HepG2 (cell line): ENCODE data around the gene DDAH1. TPM values are rescaled to one million over a fixed set of nuclear protein-coding genes. Genes with fewer than 3 reads are reported as not detected.

Experiments used
- ATAC-seq: fragments of 200-7000 bp; cut with Tn5 transposase; 3 replicates; pipeline ENCODE4 v1.9.1; 2020; ENCODE audit warnings: mild to moderate bottlenecking, moderate library complexity
- BruUV-seq: library from RNA; stranded (reverse); fragments of 400-500 nt; replicated peaks from 2 replicates; lab custom pipeline; 2021; lab: Mats Ljungman, UMichigan
- CTCF ChIA-PET: fragments of 300-600 bp; formaldehyde crosslinking; extraction: SDS; loops from one replicate; lab custom pipeline; 2021; ENCODE audit warnings: low total read pairs, inconsistent platforms, low intra/inter-chr PET ratio; lab: Yijun Ruan, JAX
- POLR2A ChIA-PET: fragments of 350-600 bp; sonication (Branson Sonifier 250); formaldehyde crosslinking; loops from one replicate; lab custom pipeline; 2020; ENCODE audit warnings: antibody characterized with exemption, inconsistent platforms; lab: Yijun Ruan, JAX
- DNase-seq: peaks from one replicate; pipeline ENCODE4 v3.0.0-alpha.2; 2015; ENCODE audit warnings: low spot score
- FAIRE-seq: peaks from 3 replicates; lab custom pipeline; 2011; peaks lifted over from hg19 to GRCh38; lab: Jason Lieb, UNC
- H2AFZ ChIP-seq: one replicate; pipeline ENCODE4 v1.6.1; 2011; ENCODE audit warnings: low read length, inconsistent platforms
- H3K27ac ChIP-seq: fragments of 300-600 bp; 3 replicates; pipeline ENCODE4 v1.8.0; 2011; ENCODE audit warnings: mixed run types, mild to moderate bottlenecking, mixed read lengths, low read length, inconsistent platforms; ENCODE audit not compliant: insufficient read depth; ENCODE audit errors: extremely low read length
- H3K27me3 ChIP-seq, 2 experiments: fragments of 200-600 bp in 1 of 2; 2 replicates in 1 of 2; 3 replicates in 1 of 2; pipeline versions ENCODE4 v1.6.0 to v1.8.0; 2011; ENCODE audit warnings: low read length in 2 of 2, mild to moderate bottlenecking in 2 of 2, moderate library complexity in 2 of 2, inconsistent platforms in 1 of 2; ENCODE audit not compliant: insufficient read depth in 2 of 2, control insufficient read depth in 1 of 2
- H3K36me3 ChIP-seq, 2 experiments: fragments of 200-600 bp in 1 of 2; replicated peaks in 1 of 2; 2 replicates in 1 of 2; 3 replicates in 1 of 2; pipeline versions ENCODE4 v1.5.1 to v1.8.0; 2011; ENCODE audit warnings: low read length in 2 of 2, inconsistent platforms in 1 of 2; ENCODE audit not compliant: insufficient read depth in 2 of 2, control insufficient read depth in 1 of 2
- H3K4me1 ChIP-seq: 2 replicates; pipeline ENCODE4 v1.5.1; 2012; ENCODE audit warnings: low read length, inconsistent platforms; ENCODE audit not compliant: insufficient read depth
- H3K4me2 ChIP-seq: 2 replicates; pipeline ENCODE4 v1.6.0; 2011; ENCODE audit warnings: low read depth, low read length, inconsistent platforms
- H3K4me3 ChIP-seq, 3 experiments: fragments of 200-600 bp in 1 of 3; sonication (generic), shearing (Covaris generic) in 1 of 3; replicated peaks in 1 of 3; 2 replicates each; pipeline ENCODE4 v1.5.1; 2011 to 2016; ENCODE audit warnings: low read length in 3 of 3, inconsistent platforms in 2 of 3, low read depth in 2 of 3, mild to moderate bottlenecking in 2 of 3, control low read depth in 1 of 3, mixed read lengths in 1 of 3; ENCODE audit not compliant: insufficient read depth in 1 of 3
- H3K79me2 ChIP-seq: one replicate; pipeline ENCODE4 v1.6.1; 2011; ENCODE audit warnings: low read length, inconsistent platforms; ENCODE audit not compliant: insufficient read depth
- H3K9ac ChIP-seq: 2 replicates; pipeline ENCODE4 v1.6.0; 2011; ENCODE audit warnings: mild to moderate bottlenecking, low read depth, low read length, inconsistent platforms; ENCODE audit not compliant: insufficient read depth
- H3K9me3 ChIP-seq: 2 replicates; pipeline ENCODE4 v1.5.1; 2012; ENCODE audit warnings: mild to moderate bottlenecking, low read length
- H4K20me1 ChIP-seq: 2 replicates; pipeline ENCODE4 v1.6.0; 2011; ENCODE audit warnings: inconsistent platforms, mild to moderate bottlenecking, low read length, moderate library complexity; ENCODE audit not compliant: insufficient read depth
- AKNA ChIP-seq: sonication (generic); formaldehyde crosslinking; IDR thresholded peaks from 2 replicates; pipeline ENCODE4 v1.4.0; 2020; ENCODE audit warnings: missing genetic modification reagents, borderline replicate concordance
- FOXO4 ChIP-seq: sonication (generic); formaldehyde crosslinking; conservative IDR thresholded peaks from 2 replicates; pipeline ENCODE4 v1.8.1; 2023; ENCODE audit warnings: missing genetic modification reagents
- HCFC1 ChIP-seq: fragments of 150-350 bp; IDR thresholded peaks from 2 replicates; pipeline ENCODE4 v1.6.1; 2014; ENCODE audit warnings: low read depth, low read length
- HNRNPLL ChIP-seq: fragments of 200-400 bp; formaldehyde crosslinking; IDR thresholded peaks from 2 replicates; pipeline ENCODE4 v1.6.1; 2017; ENCODE audit warnings: mild to moderate bottlenecking, low read depth, low read length; ENCODE audit not compliant: poor library complexity, severe bottlenecking
- IRF9 ChIP-seq: sonication (generic); formaldehyde crosslinking; IDR thresholded peaks from 2 replicates; pipeline ENCODE4 v1.8.0; 2022; ENCODE audit warnings: missing genetic modification reagents, mild to moderate bottlenecking, borderline replicate concordance
- NPAS2 ChIP-seq: sonication (generic); formaldehyde crosslinking; IDR thresholded peaks from 2 replicates; pipeline ENCODE4 v1.8.0; 2022; ENCODE audit warnings: mild to moderate bottlenecking, missing genetic modification reagents, borderline replicate concordance
- PHF21A ChIP-seq: sonication (generic); formaldehyde crosslinking; IDR thresholded peaks from 2 replicates; pipeline ENCODE4 v1.5.0; 2020; ENCODE audit warnings: mild to moderate bottlenecking, missing genetic modification reagents
- POLR2A ChIP-seq, 2 experiments: IDR thresholded peaks; 2 replicates each; pipeline ENCODE4 v1.6.1; 2011; ENCODE audit warnings: low read depth in 2 of 2, low read length in 2 of 2, mild to moderate bottlenecking in 1 of 2, moderate library complexity in 1 of 2; ENCODE audit not compliant: insufficient read depth in 1 of 2
- POLR2AphosphoS5 ChIP-seq: IDR thresholded peaks from 2 replicates; pipeline ENCODE4 v1.6.1; 2012; ENCODE audit warnings: low read depth, low read length
- SMAD9 ChIP-seq: sonication (generic); formaldehyde crosslinking; IDR thresholded peaks from 2 replicates; pipeline ENCODE4 v1.5.1; 2020; ENCODE audit warnings: mild to moderate bottlenecking, missing genetic modification reagents
- ZNF138 ChIP-seq: sonication (generic); formaldehyde crosslinking; IDR thresholded peaks from 2 replicates; pipeline ENCODE4 v1.5.0; 2020; ENCODE audit warnings: mild to moderate bottlenecking, low read depth, missing genetic modification reagents
- ZNF234 ChIP-seq: sonication (generic); formaldehyde crosslinking; conservative IDR thresholded peaks from 2 replicates; pipeline ENCODE4 v1.5.1; 2020; ENCODE audit warnings: mild to moderate bottlenecking, missing genetic modification reagents
- ZNF251 ChIP-seq: sonication (generic); formaldehyde crosslinking; IDR thresholded peaks from 2 replicates; pipeline ENCODE4 v1.9.0; 2021; ENCODE audit warnings: mild to moderate bottlenecking, missing genetic modification reagents
- ZNF724P ChIP-seq: sonication (generic); formaldehyde crosslinking; IDR thresholded peaks from 2 replicates; pipeline ENCODE4 v1.8.0; 2022; ENCODE audit warnings: missing genetic modification reagents, borderline replicate concordance
- ZNF740 ChIP-seq: sonication (generic); formaldehyde crosslinking; IDR thresholded peaks from 2 replicates; pipeline ENCODE4 v1.4.0; 2020; ENCODE audit warnings: missing genetic modification reagents
- ZNF790 ChIP-seq: sonication (generic); formaldehyde crosslinking; IDR thresholded peaks from 2 replicates; pipeline ENCODE4 v1.8.0; 2022; ENCODE audit warnings: missing genetic modification reagents, mild to moderate bottlenecking, borderline replicate concordance
- ZSCAN20 ChIP-seq: sonication (generic); formaldehyde crosslinking; IDR thresholded peaks from 2 replicates; pipeline ENCODE4 v1.4.0; 2020; ENCODE audit warnings: missing genetic modification reagents, mild to moderate bottlenecking, borderline replicate concordance
- ZZZ3 ChIP-seq: sonication (generic); formaldehyde crosslinking; IDR thresholded peaks from 2 replicates; pipeline ENCODE4 v1.4.0; 2020; ENCODE audit warnings: missing genetic modification reagents, mild to moderate bottlenecking, borderline replicate concordance
- WGBS: methylation state at CpG from one replicate; pipeline ENCODE4 v1.1.6; 2017; ENCODE audit warnings: low lambda C conversion rate; 5-methylcytosine and 5-hydroxymethylcytosine counted together
- in situ Hi-C: cut with HindIII; loops from 2 replicates; pipeline ENCODE4 v1.10.0; 2017; ENCODE audit warnings: low pct_unique_long_range_greater_than_20kb; ENCODE audit not compliant: extremely low pct_ligation_motif_present
- intact Hi-C: fragments of 100-400 bp; cut with micrococcal nuclease; formaldehyde crosslinking; loops from one replicate; pipeline ENCODE4 v1.10.0; 2022; ENCODE audit not compliant: unreplicated experiment
- polyA plus RNA-seq, 8 experiments: library from polyadenylated mRNA; depleted of rRNA in 3 of 8; stranded (reverse) in 7 of 8; unstranded in 1 of 8; fragments of >200 nt; fragmentation: Illumina TruSeq in 4 of 8; extraction: Trizol in 4 of 8; gene quantifications; 2 replicates each; pipeline versions ENCODE4 v1.2.1 to v1.2.3, GENCODE V29; 2011 to 2016; ENCODE audit warnings: low read depth in 4 of 8, missing spikeins in 1 of 8, mixed read lengths in 1 of 8; ENCODE audit not compliant: insufficient read depth in 1 of 8
- total RNA-seq, 5 experiments: library from RNA; depleted of rRNA; stranded (reverse); fragments of >200 nt; fragmentation: Illumina TruSeq; extraction: Trizol; gene quantifications; 2 replicates each; pipeline ENCODE4 v1.2.3, GENCODE V29; 2016; ENCODE audit warnings: low read depth in 1 of 5

Gene DDAH1
- total and polyA plus RNA-seq, 2 of the 13 experiments (the other 11 are each of a cell fraction or from before 2014, with no cell fraction given), result 39.7 to 64.4 TPM

- 60% methylated on average over 1 of the region's 2 CpGs for whole genome bisulfite sequencing
- no peaks in the 10 kb centered on the region for H3K36me3 ChIP-seq
- BruUV-seq, result no TSS peak
- FAIRE-seq (no peak), ATAC-seq (peak; percentile 72), DNase-seq (peak; percentile 22)
- 0 out of 2 replicates have a peak overlapping the region, but pooled peaks have one; percentile 23 for H3K9ac ChIP-seq
- intact Hi-C loops (no loop called here), in situ Hi-C loops (no loop called here)
- H3K4me3 ChIP-seq, result peak overlapping the region; percentile 31 to 69 (median 44); a peak in 4 of 6 replicates
- H2AFZ ChIP-seq, result peak overlapping the region; percentile 62
- ChIA-PET POLR2A (interaction anchor here (2.4 kb wide), 1 partner anchor 8 kb away, joined by 12 read pairs; the partner anchor contains the start of gene BCL10), CTCF (no interaction called here)
- peaks cover 32% of the 10 kb centered on the region for H3K4me1 ChIP-seq
- no peaks in the 10 kb centered on the region for H4K20me1 ChIP-seq
- peak overlapping the region; percentile 95 for H3K4me2 ChIP-seq
- no peaks in the 10 kb centered on the region for H3K9me3 ChIP-seq
- no peak overlapping the region for H3K27ac ChIP-seq
- no peaks in the 10 kb centered on the region for H3K79me2 ChIP-seq
- peaks cover 0 to under 1% of the 10 kb centered on the region in 2 experiments; a peak in 1 of 5 replicates for H3K27me3 ChIP-seq
- TF ChIP-seq ZZZ3 (CRISPR knock-in tag) (no peak), ZNF740 (CRISPR knock-in tag) (no peak), NPAS2 (CRISPR knock-in tag) (no peak), POLR2A (IDR thresholded peaks at IDR 0.05; ENCODE audit: insufficient read depth in 1 of 2, low read depth in 2 of 2, low read length in 2 of 2) (peak in 1 of 2 experiments; percentile 61; a peak in 2 of 4 replicates), HCFC1 (no peak), ZNF724P (CRISPR knock-in tag) (no peak), ZNF138 (CRISPR knock-in tag) (no peak), PHF21A (CRISPR knock-in tag) (no peak), ZSCAN20 (CRISPR knock-in tag) (no peak), SMAD9 (no peak), HNRNPLL (no peak), IRF9 (CRISPR knock-in tag) (0 out of 2 replicates have a peak, but pooled peaks have one; percentile 47), AKNA (CRISPR knock-in tag) (no peak), ZNF790 (CRISPR knock-in tag) (no peak), ZNF251 (CRISPR knock-in tag) (no peak), FOXO4 (CRISPR knock-in tag) (no peak), POLR2AphosphoS5 (0 out of 2 replicates have a peak, but pooled peaks have one; percentile 27), ZNF234 (CRISPR knock-in tag) (no peak)
Measured at GRCh38 chr1:85284202-85284601, 180.8 kb downstream of the DDAH1 start.
